HepG2 (cell line): ENCODE measurements around the gene CDC14B. TPM values are rescaled to one million over a fixed set of nuclear protein-coding genes. Genes with fewer than 3 reads are reported as not detected.

Experiments used
- ARID2 ChIP-seq: sonication (generic); formaldehyde crosslinking; IDR thresholded peaks from 2 replicates; pipeline ENCODE4 v1.8.1; 2022; ENCODE audit warnings: mild to moderate bottlenecking, missing genetic modification reagents, borderline replicate concordance
- ARNTL ChIP-seq: sonication (generic); formaldehyde crosslinking; IDR thresholded peaks from 2 replicates; pipeline ENCODE4 v1.4.0; 2020; ENCODE audit warnings: mild to moderate bottlenecking, missing genetic modification reagents
- ATAD3A ChIP-seq: sonication (generic); formaldehyde crosslinking; IDR thresholded peaks from 2 replicates; pipeline ENCODE4 v1.4.0; 2020; ENCODE audit warnings: missing genetic modification reagents
- FOXA1 ChIP-seq, 2 experiments: fragments of 450-650 bp in 1 of 2; sonication (generic) in 1 of 2; formaldehyde crosslinking in 1 of 2; IDR thresholded peaks; 2 replicates each; pipeline versions ENCODE4 v1.4.0 to v1.6.1; 2016 to 2020; ENCODE audit warnings: missing genetic modification reagents in 1 of 2
- GABPB1 ChIP-seq: IDR thresholded peaks from 2 replicates; pipeline ENCODE4 v1.6.1; 2016; ENCODE audit warnings: mild to moderate bottlenecking, missing genetic modification reagents, moderate library complexity, missing compliant biosample characterization
- HDAC1 ChIP-seq: sonication (generic); formaldehyde crosslinking; IDR thresholded peaks from 2 replicates; pipeline ENCODE4 v1.5.1; 2020; ENCODE audit warnings: mild to moderate bottlenecking, missing genetic modification reagents
- HIVEP1 ChIP-seq: sonication (generic); formaldehyde crosslinking; IDR thresholded peaks from 2 replicates; pipeline ENCODE4 v1.4.0; 2020; ENCODE audit warnings: mild to moderate bottlenecking, missing genetic modification reagents
- HOXA9 ChIP-seq: sonication (generic); formaldehyde crosslinking; IDR thresholded peaks from 2 replicates; pipeline ENCODE4 v1.8.1; 2022; ENCODE audit warnings: missing genetic modification reagents, mild to moderate bottlenecking, moderate library complexity, borderline replicate concordance
- PLSCR1 ChIP-seq: sonication (generic); formaldehyde crosslinking; IDR thresholded peaks from 2 replicates; pipeline ENCODE4 v1.5.0; 2020; ENCODE audit warnings: missing genetic modification reagents, mild to moderate bottlenecking, borderline replicate concordance
- SOX6 ChIP-seq, 2 experiments: fragments of 450-650 bp in 1 of 2; sonication (generic) in 1 of 2; formaldehyde crosslinking in 1 of 2; IDR thresholded peaks; 2 replicates each; pipeline versions ENCODE4 v1.4.0 to v1.6.1; 2017 to 2020; ENCODE audit warnings: antibody characterized with exemption in 1 of 2, mild to moderate bottlenecking in 1 of 2, missing genetic modification reagents in 1 of 2
- STAG1 ChIP-seq: sonication (generic); formaldehyde crosslinking; IDR thresholded peaks from 2 replicates; pipeline ENCODE4 v1.4.0; 2020; ENCODE audit warnings: missing genetic modification reagents
- SYNCRIP ChIP-seq: fragments of 200-400 bp; formaldehyde crosslinking; IDR thresholded peaks from 2 replicates; pipeline ENCODE4 v1.6.1; 2018; ENCODE audit warnings: mild to moderate bottlenecking, low read depth, low read length; ENCODE audit not compliant: insufficient read depth
- TCF12 ChIP-seq, 2 experiments: fragments of 450-650 bp in 1 of 2; sonication (generic) in 1 of 2; formaldehyde crosslinking in 1 of 2; IDR thresholded peaks; 2 replicates each; pipeline versions ENCODE4 v1.6.1 to v1.8.0; 2017 to 2022; ENCODE audit warnings: antibody characterized with exemption in 1 of 2, mild to moderate bottlenecking in 1 of 2, missing genetic modification reagents in 1 of 2, moderate library complexity in 1 of 2
- ZFP36L1 ChIP-seq: sonication (generic); formaldehyde crosslinking; IDR thresholded peaks from 2 replicates; pipeline ENCODE4 v1.8.0; 2022; ENCODE audit warnings: mild to moderate bottlenecking, missing genetic modification reagents, moderate library complexity
- ZFY ChIP-seq: sonication (generic); formaldehyde crosslinking; IDR thresholded peaks from 2 replicates; pipeline ENCODE4 v1.4.0; 2020; ENCODE audit warnings: missing genetic modification reagents
- ZNF205 ChIP-seq: IDR thresholded peaks from 2 replicates; pipeline ENCODE4 v1.6.1; 2018; ENCODE audit warnings: missing biosample characterization, missing genetic modification reagents
- ZNF318 ChIP-seq: sonication (generic); formaldehyde crosslinking; IDR thresholded peaks from 2 replicates; pipeline ENCODE4 v1.4.0; 2020; ENCODE audit warnings: mild to moderate bottlenecking, missing genetic modification reagents
- ZNF382 ChIP-seq: sonication (generic); formaldehyde crosslinking; IDR thresholded peaks from 2 replicates; pipeline ENCODE4 v1.5.0; 2020; ENCODE audit warnings: missing genetic modification reagents, mild to moderate bottlenecking, borderline replicate concordance
- ZNF883 ChIP-seq: sonication (generic); formaldehyde crosslinking; IDR thresholded peaks from 2 replicates; pipeline ENCODE4 v1.5.1; 2020; ENCODE audit warnings: mild to moderate bottlenecking, missing genetic modification reagents; ENCODE audit errors: not compliant biosample characterization
- polyA plus RNA-seq, 8 experiments: library from polyadenylated mRNA; depleted of rRNA in 3 of 8; stranded (reverse) in 7 of 8; unstranded in 1 of 8; fragments of >200 nt; fragmentation: Illumina TruSeq in 4 of 8; extraction: Trizol in 4 of 8; gene quantifications; 2 replicates each; pipeline versions ENCODE4 v1.2.1 to v1.2.3, GENCODE V29; 2011 to 2016; ENCODE audit warnings: low read depth in 4 of 8, missing spikeins in 1 of 8, mixed read lengths in 1 of 8; ENCODE audit not compliant: insufficient read depth in 1 of 8
- total RNA-seq, 5 experiments: library from RNA; depleted of rRNA; stranded (reverse); fragments of >200 nt; fragmentation: Illumina TruSeq; extraction: Trizol; gene quantifications; 2 replicates each; pipeline ENCODE4 v1.2.3, GENCODE V29; 2016; ENCODE audit warnings: low read depth in 1 of 5

The CDC14B gene
- total and polyA plus RNA-seq, 2 of the 13 experiments (the other 11 are each of a cell fraction or from before 2014, with no cell fraction given): 25.8 to 33.3 TPM

- TF ChIP-seq ZNF318 (CRISPR knock-in tag) (0 out of 2 replicates have a peak, but pooled peaks have one; percentile 53), FOXA1 (IDR thresholded peaks at IDR 0.05) (no peak), FOXA1 (CRISPR knock-in tag; IDR thresholded peaks at IDR 0.05) (no peak), GABPB1 (peak; percentile 8; the same call in 1 of the 2 replicates), SOX6 (IDR thresholded peaks at IDR 0.05) (no peak), SOX6 (CRISPR knock-in tag; IDR thresholded peaks at IDR 0.05) (no peak), HDAC1 (CRISPR knock-in tag) (no peak; the same call in 1 of the 2 replicates), ARID2 (CRISPR knock-in tag) (0 out of 2 replicates have a peak, but pooled peaks have one; percentile 10), ARNTL (CRISPR knock-in tag) (peak; percentile 38; the same call in 1 of the 2 replicates), ZNF205 (no peak), ZNF883 (CRISPR knock-in tag) (peak; percentile 31), ZNF382 (CRISPR knock-in tag) (no peak), PLSCR1 (CRISPR knock-in tag) (no peak), ZFY (CRISPR knock-in tag) (peak; percentile 47; the same call in 1 of the 2 replicates), HIVEP1 (0 out of 2 replicates have a peak, but pooled peaks have one; percentile 28), SYNCRIP (no peak), STAG1 (CRISPR knock-in tag) (no peak; the same call in 1 of the 2 replicates), TCF12 (IDR thresholded peaks at IDR 0.05) (no peak), TCF12 (CRISPR knock-in tag; IDR thresholded peaks at IDR 0.05) (no peak), ATAD3A (no peak), HOXA9 (CRISPR knock-in tag) (no peak), ZFP36L1 (no peak)
Measured at GRCh38 chr9:96450613-96451528, 168.8 kb downstream of the CDC14B start (continued).
